ENCODE measurements around the gene CUBN.

DNA sequence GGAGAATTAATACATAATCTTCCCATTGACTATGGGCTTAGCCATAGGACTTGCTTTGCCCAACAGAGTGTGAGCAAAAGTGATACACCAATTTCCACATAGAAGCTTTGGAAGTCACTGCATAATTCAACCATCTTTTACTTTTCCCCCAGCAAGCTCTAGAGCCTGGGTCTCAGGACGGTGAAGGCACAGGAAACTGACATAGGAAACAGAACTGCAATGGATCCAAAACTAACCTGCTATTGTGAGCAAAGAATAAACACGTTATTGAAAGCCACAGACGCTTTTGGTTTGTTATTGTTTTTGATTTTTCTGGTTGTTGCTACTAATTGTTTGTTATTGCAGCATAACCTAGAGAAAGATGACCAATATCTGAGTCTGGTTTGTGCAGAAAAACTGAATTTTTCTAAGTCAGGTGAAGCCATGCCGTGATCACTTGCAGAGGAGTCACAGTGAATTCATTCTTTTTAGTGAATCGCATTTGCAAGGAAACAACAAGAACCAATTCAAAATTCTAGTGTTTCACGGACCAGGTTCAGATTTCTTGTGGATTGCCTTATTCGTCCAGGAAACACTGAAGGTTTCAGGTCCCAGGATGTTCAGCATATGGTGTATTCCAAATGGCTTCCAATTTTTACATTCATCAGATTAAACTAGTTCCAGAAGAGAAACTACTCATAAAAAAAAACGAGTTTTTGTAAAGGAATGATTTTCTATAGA, 52.8 kb downstream of the CUBN start:
- TF ChIP-seq, protein P1, sequence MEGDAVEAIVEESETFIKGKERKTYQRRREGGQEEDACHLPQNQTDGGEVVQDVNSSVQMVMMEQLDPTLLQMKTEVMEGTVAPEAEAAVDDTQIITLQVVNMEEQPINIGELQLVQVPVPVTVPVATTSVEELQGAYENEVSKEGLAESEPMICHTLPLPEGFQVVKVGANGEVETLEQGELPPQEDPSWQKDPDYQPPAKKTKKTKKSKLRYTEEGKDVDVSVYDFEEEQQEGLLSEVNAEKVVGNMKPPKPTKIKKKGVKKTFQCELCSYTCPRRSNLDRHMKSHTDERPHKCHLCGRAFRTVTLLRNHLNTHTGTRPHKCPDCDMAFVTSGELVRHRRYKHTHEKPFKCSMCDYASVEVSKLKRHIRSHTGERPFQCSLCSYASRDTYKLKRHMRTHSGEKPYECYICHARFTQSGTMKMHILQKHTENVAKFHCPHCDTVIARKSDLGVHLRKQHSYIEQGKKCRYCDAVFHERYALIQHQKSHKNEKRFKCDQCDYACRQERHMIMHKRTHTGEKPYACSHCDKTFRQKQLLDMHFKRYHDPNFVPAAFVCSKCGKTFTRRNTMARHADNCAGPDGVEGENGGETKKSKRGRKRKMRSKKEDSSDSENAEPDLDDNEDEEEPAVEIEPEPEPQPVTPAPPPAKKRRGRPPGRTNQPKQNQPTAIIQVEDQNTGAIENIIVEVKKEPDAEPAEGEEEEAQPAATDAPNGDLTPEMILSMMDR (IDR thresholded peaks at IDR 0.05): no peak
- no peak for TF ChIP-seq POLR2A (IDR thresholded peaks at IDR 0.05)
